Measurements from ENCODE around the gene LRRC8C.
A peak's percentile ranks its signal among the peaks of the same experiment; 100 is the strongest.
"Not testable (repeated sequence)": the region's sequence is repeated elsewhere in the genome, so short reads cannot be mapped to it uniquely, and the experiment has no call there.

Gene LRRC8C

DNA sequence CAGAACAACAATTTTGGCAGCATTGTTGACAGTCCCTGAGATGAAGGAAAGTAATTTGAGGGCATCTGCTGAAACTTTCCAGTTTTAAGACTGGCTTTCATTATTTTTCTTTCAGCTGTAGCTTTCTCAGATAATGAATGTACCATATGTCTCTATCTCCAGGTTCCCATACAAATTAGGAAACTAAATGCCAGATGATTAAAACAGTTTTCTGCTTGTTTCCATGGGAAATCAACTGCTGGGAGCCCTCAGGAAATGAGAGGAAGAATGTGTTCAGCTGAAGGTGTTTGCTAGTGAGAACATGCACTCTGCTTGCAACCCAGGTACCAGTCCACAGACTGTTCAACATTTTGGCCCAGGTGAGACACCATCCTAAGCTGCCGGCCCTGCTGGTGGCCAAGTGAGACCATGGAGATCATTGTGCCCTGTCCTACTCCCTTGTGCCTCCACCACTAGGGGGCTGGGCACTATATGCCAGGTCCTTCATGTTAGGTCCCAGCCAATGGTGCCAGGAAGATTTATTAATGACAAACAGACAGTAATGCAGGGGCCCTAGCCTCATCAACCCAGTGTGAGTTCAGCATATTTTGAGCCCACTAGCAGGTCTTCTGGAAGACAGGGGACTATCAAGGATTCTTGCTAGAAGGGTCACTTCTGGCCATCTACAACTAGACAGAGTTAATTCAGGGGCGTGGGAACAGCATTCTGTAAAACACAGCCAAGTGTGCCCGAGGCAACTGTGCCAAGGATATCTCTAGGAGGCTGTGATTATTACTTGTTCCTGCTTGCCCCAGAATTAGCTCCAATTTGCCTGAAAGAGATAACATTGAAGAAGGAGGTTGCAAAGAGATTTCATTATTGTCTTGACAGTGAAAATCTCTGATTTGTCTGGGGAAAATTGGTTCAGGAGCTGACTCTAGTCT is 17.0 kb upstream of the LRRC8C start:
- H3K4me3 ChIP-seq (ENCODE audit: low read length): no peak overlapping the region
- TF ChIP-seq ZNF274 (IDR thresholded peaks at IDR 0.05; ENCODE audit: low read depth, low read length): no peak

- H3K4me3 ChIP-seq (ENCODE audit: low read length): no peak overlapping the region
- TF ChIP-seq ZNF274 (IDR thresholded peaks at IDR 0.05; ENCODE audit: low read depth, low read length): no peak
Measured at GRCh38 chr1:89616844-89617627, 15.9 kb upstream of the LRRC8C start.

- TF ChIP-seq ZNF274 (IDR thresholded peaks at IDR 0.05; ENCODE audit: low read depth, low read length): no peak
- H3K4me3 ChIP-seq (ENCODE audit: low read length): no peak overlapping the region
Measured at GRCh38 chr1:89620664-89621063, 12.3 kb upstream of the LRRC8C start.

DNA sequence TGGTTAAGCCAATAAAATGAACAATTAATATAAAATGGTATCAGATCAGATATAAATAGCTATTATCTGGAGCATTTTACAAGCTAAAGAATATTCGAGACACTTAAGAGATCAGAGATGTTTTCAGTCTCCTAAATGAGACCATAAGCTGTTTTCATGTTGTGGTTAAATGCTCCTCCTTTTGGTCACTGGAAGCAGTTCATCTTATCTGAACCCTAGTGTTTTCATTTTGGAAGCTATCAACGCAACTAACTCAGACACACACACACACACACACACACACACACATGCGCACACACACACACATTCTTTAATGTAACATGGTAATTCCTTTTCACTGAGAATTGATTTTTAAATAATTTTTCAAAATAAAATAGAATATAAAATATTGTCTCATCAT is 10.0 kb upstream of the LRRC8C start:
- no peak overlapping the region for H3K4me3 ChIP-seq (ENCODE audit: low read length)
- TF ChIP-seq ZNF274 (IDR thresholded peaks at IDR 0.05; ENCODE audit: low read depth, low read length): no peak

GRCh38 chr1:89624314-89624713 is 8.6 kb upstream of the LRRC8C start:
- TF ChIP-seq ZNF274 (IDR thresholded peaks at IDR 0.05; ENCODE audit: low read depth, low read length): no peak
- no peak overlapping the region for H3K4me3 ChIP-seq (ENCODE audit: low read length)

DNA sequence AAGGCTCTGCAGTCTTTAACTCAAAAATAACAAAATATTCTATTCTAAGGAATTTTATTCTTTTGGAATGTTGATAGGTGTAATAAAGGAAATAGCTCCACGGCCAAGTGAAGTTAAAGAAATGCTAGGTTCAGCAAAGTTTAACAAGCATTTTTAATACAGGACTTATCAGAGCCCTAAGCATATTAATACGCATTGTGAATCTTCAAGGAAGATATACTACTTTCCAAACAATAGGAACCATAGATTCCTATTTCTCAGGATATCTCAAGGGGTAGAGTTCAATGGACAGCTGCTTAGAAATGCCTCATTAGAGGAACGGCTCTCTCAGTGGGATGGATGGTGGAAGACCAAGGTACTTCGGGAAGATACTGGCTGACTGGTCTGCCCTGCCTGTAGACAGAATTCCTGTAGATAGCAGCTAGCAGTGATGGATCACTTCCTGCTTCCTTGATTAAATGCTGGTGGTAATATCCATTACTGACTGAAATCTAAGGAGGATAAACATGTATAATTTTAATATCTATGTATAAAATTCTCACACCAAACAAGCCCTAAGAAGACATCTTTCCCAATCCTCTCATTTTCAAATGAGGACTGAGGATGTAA is 8.1 kb upstream of the LRRC8C start:
- H3K4me3 ChIP-seq (ENCODE audit: low read length): no peak overlapping the region
- no peak for TF ChIP-seq ZNF274 (IDR thresholded peaks at IDR 0.05; ENCODE audit: low read depth, low read length)

GRCh38 chr1:89627596-89627962 is 5.3 kb upstream of the LRRC8C start:
- H3K4me3 ChIP-seq (ENCODE audit: low read length): no peak overlapping the region
- no peak for TF ChIP-seq ZNF274 (IDR thresholded peaks at IDR 0.05; ENCODE audit: low read depth, low read length)

GRCh38 chr1:89629146-89629545 is 3.8 kb upstream of the LRRC8C start:
- no peak overlapping the region for H3K4me3 ChIP-seq (ENCODE audit: low read length)
- no peak for TF ChIP-seq ZNF274 (IDR thresholded peaks at IDR 0.05; ENCODE audit: low read depth, low read length)

DNA sequence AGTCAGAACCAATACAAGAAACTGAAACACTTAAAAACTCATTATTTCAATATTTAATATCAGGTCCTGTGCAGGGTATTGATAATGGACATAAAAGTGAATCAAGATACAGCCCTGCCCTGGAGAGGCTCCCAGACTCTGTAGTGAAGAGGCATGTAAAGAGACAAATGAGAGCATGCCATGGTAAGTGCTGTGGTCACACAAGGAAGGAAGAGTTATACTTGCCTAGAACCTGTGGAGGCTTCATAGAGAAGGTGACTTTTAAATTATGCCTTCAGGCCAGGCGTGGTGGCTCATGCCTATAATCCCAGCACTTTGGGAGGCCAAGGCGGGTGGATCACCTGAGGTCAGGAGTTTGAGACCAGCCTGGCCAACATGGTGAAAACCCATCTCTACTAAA is 3.3 kb upstream of the LRRC8C start:
- not testable (repeated sequence) for H3K4me3 ChIP-seq (ENCODE audit: low read length)

DNA sequence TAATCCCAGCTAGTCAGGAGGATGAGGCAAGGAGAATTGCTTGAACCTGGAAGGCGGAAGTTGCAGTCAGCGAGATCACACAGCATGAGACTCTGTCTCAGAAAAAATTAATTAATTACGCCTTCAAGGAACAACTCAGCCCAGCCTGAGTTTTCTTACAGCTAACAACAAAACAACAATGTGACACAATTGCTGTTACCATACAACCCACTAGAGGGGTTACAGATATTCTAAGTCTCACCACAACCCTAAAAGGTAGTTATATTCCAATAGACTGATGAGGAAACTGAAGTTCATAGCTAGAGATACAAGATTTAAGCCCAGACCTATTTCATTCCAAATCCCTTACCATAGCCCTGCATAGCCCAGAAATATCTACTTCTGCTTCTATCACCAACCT is 2.9 kb upstream of the LRRC8C start:
- H3K4me3 ChIP-seq (ENCODE audit: low read length): no peak overlapping the region
- TF ChIP-seq ZNF274 (IDR thresholded peaks at IDR 0.05; ENCODE audit: low read depth, low read length): no peak

GRCh38 chr1:89631816-89632656 is 884 bp upstream of the LRRC8C start:
- H3K4me3 ChIP-seq (ENCODE audit: low read length): peak overlapping the region; percentile 78

GRCh38 chr1:89633248-89633799 is 404 bp downstream of the LRRC8C start:
- TF ChIP-seq ZNF274 (IDR thresholded peaks at IDR 0.05; ENCODE audit: low read depth, low read length): no peak
- peak overlapping the region; percentile 78 for H3K4me3 ChIP-seq (ENCODE audit: low read length)

More at GRCh38 chr1:89631816-89632656, 884 bp upstream of the LRRC8C start:
- TF ChIP-seq ZNF274 (IDR thresholded peaks at IDR 0.05; ENCODE audit: low read depth, low read length): no peak

GRCh38 chr1:89633800-89634625 is 1.1 kb downstream of the LRRC8C start:
- peak overlapping the region; percentile 78 for H3K4me3 ChIP-seq (ENCODE audit: low read length)
- TF ChIP-seq ZNF274 (IDR thresholded peaks at IDR 0.05; ENCODE audit: low read depth, low read length): no peak
